NCI-H345 (cell line): ENCODE data around the gene WDR93.

ENCODE experiments used
- DNase-seq: peaks from one replicate; lab custom pipeline; 2025; lab: John Stamatoyannopoulos, UW

WDR93 gene

GRCh38 chr15:89790661-89791060 lies 100.0 kb downstream of the WDR93 start:
- DNase-seq, result no peak

GRCh38 chr15:89792106-89792805 lies 101.6 kb downstream of the WDR93 start:
- no peak for DNase-seq
